GM18861 (cell line): ENCODE data around the gene REX1BD.
"Not testable (repeated sequence)": the region's sequence is repeated elsewhere in the genome, so short reads cannot be mapped to it uniquely, and the experiment has no call there.

Experiments
- ATAC-seq: cut with Tn5 transposase; IDR thresholded peaks from one replicate; pipeline ENCODE4 v1.9.1; 2021; ENCODE audit not compliant: unreplicated experiment

The REX1BD gene

DNA sequence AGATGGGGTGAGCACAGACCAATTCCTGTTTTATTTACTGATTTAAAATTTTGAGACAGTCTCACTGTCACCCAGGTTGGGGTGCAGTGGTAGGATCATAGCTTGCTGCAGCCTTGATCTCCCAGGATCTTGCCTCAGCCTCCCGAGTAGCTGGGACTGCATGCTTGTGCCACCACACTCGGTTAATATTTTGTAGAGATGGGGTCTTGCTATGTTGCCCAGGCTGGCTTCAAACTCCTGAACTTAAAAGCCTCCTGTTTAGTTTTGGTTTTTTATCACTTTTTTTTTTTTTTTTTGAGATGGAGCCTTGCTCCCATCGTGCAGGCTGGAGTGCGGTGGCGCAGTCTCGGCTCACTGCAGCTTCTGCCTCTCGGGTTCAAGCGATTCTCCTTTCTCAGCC, 12.2 kb upstream of the REX1BD start:
- no peak for ATAC-seq

DNA sequence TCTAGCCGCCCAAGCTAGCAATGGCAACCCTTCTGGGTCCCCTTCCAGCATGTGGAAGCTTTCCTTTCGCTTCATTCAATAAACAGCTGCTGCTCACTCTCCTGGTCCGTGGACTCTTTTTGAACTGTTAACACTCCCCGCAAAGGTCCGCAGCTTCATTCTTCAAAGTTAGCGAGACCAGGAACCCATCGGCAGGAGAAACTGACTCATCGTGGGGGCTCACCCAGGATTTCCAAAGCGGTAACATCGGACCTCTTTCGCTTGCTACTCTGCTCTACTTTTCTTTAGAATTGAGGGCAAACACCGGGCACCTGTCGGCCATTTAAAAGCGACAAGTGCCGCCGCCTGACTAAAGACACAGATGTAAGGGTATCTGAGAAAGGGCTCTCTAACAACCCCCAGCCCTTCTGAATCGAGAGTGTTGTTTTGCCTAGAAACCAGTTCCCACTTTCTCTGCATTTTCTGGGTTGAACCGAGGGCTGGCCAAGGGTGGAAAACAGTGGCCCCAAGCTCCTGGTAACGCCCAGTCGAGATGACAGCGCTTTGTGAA, 11.2 kb upstream of the REX1BD start:
- ATAC-seq = no peak

- no peak for ATAC-seq
These were observed 8.3 kb upstream of the REX1BD start for GRCh38 chr19:18580311-18580710.

GRCh38 chr19:18586306-18586705, 2.3 kb upstream of the REX1BD start:
- ATAC-seq = no peak

- no peak for ATAC-seq
These were observed 1.0 kb upstream of the REX1BD start for GRCh38 chr19:18587561-18587960.

GRCh38 chr19:18587962-18588610, 512 bp upstream of the REX1BD start:
- no peak for ATAC-seq

- no peak for ATAC-seq
These were observed 1.0 kb downstream of the REX1BD start for GRCh38 chr19:18589380-18590272.

- ATAC-seq = no peak
These were observed 2.0 kb downstream of the REX1BD start for GRCh38 chr19:18590273-18591272.

GRCh38 chr19:18591735-18592385, 3.3 kb downstream of the REX1BD start:
- ATAC-seq = no peak

DNA sequence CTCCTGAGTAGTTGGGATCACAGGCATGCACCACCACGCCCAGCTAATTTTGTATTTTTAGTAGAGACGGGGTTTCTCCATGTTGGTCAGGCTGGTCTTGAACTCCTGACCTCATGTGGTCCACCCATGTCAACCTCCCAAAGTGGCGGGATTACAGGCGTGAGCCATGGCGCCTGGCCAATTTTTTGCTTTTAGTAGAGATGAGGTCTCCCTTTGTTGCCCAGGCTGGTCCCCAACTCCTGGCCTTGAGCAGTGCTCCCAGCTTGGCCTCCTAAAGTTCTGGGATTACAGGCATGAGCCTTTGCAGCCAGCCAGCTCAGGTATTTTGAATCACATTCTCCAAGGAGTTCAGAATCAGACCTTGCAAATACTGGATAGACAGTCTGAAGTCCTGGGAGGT, 4.1 kb downstream of the REX1BD start:
- ATAC-seq = not testable (repeated sequence)

GRCh38 chr19:18593367-18594095, 4.9 kb downstream of the REX1BD start:
- no peak for ATAC-seq

DNA sequence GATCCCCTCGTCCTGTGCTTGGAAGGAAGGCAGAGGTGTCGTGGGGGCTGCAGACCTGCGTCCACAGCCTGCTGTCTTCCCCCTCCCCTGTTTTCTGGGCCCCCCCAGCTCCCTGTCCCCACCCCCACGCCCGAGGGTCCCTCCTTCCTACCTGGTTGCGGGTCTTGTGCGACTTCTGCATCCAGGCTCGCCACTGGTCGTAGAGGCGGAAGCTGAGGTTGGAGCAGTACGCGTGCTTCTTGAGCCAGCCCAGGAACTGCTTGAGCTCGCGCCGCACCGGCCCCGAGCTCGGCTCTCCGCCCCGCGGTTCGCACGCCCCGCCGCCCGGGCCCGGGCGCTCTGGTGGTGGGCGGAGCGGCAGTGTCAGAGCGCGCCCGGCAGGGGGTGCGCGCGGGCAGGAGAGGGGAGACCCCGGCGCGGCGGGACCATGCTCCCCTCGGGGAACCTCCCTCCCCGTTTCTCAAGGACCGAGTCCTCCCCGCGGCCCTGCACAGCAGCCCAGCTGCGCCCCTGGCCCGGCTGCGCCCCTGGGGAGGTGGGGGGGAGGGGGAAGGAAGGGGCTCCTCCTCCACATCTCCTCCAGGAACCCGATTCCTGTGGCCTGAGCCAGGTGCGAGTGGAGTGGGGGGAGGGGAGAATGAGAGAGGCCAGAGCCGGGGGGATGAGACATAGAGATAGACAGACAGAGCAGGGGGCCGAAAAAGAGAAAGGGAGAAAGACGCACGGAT, 5.7 kb downstream of the REX1BD start:
- ATAC-seq = peak; percentile 52

- ATAC-seq = no peak
These were observed 6.3 kb downstream of the REX1BD start for GRCh38 chr19:18594824-18595373.

DNA sequence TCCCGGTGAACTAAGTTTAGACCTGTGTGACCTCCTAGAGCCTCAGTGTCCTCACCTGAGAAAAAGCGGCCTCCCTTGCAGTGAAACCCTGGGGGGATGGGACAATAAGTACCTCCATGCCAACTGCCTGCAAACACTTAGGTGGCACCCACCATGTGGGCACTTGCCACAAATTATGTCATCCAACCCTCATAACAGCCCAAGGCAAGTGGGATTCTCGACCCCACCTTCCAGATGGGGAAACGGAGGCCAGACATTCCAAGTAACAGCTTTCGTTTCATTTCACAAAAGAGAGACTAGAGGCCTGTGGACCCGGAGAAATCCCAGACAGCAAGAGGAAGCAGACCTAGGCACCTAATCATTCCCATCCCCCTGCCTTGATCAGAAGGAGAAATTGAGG, 6.9 kb downstream of the REX1BD start:
- ATAC-seq = no peak

DNA sequence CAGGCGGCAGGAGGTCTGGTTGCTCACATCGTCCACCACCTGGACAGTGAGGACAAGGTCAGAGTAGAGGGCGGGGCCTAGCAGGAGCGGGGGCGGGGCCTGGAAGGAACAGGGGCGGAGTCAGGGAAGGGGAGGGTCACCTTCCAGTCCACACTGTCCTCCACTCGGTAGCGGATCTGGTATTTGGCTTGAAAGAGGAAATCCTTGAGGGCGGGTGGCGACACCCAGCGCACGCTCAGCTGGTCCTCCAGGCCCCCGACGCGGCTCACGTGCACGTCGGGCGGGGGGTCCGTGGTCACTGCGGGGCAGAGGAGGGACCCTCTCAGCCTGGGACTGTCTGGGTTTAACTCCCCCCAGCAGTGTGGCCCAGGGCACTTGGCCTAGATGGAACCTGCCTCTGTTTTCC, 8.2 kb downstream of the REX1BD start:
- no peak for ATAC-seq

GRCh38 chr19:18597809-18598660, 9.4 kb downstream of the REX1BD start:
- no peak for ATAC-seq

DNA sequence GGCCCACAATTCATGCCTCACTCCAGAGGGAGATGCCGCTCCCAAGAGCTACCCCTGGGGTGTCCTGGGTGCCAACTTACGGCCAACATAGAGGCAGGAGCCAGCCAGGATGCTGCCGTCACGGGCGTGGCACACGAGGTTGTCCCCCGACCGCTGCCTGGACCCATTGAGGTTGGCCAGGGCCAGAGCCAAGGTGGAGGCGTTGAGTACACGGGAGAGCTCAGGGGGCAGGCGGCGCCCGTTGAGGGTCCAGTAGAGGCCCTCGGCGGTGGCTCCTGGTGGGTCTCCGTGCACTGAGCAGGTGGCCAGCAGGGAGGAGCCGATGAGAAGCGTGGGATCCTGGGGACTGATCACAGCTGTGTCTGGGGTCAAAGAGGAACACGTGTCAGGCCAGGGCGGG, 10.9 kb downstream of the REX1BD start:
- ATAC-seq = no peak
